SU-DHL-6 (cell line): ENCODE results near the gene SPO11.

Experiments used
- H2AFZ ChIP-seq: fragments of 200-600 bp; sonication (generic); 2 replicates; pipeline ENCODE4 v1.6.1; 2014; ENCODE audit warnings: low read depth, mild to moderate bottlenecking, moderate library complexity, mixed read lengths, antibody characterized with exemption, low read length; ENCODE audit not compliant: severe bottlenecking
- H3F3A ChIP-seq: fragments of 200-600 bp; shearing (Covaris generic); 2 replicates; pipeline ENCODE4 v1.6.0; 2016; ENCODE audit warnings: antibody characterized with exemption, mild to moderate bottlenecking; ENCODE audit not compliant: insufficient read depth
- H3K27ac ChIP-seq: fragments of 200-600 bp; sonication (generic); 2 replicates; pipeline ENCODE4 v1.5.1; 2016; ENCODE audit warnings: low read depth, mild to moderate bottlenecking, low read length, moderate library complexity, mixed read lengths
- H3K27me3 ChIP-seq: fragments of 200-600 bp; sonication (generic), shearing (Covaris generic); 2 replicates; pipeline ENCODE4 v1.6.0; 2014; ENCODE audit warnings: mild to moderate bottlenecking, low read length
- H3K36me3 ChIP-seq: fragments of 200-600 bp; sonication (generic); 2 replicates; pipeline ENCODE4 v1.6.1; 2014; ENCODE audit warnings: mild to moderate bottlenecking, low read length, mixed read lengths
- H3K4me2 ChIP-seq: fragments of 300-600, 200-600 bp; shearing (Covaris generic), sonication (generic); 2 replicates; pipeline ENCODE4 v1.6.0; 2014; ENCODE audit warnings: low read length, low read depth, mild to moderate bottlenecking; ENCODE audit not compliant: poor library complexity, severe bottlenecking
- H3K4me3 ChIP-seq: fragments of 200-600 bp; sonication (generic); 2 replicates; pipeline ENCODE4 v1.5.1; 2014; ENCODE audit warnings: antibody characterized with exemption, low read length, mild to moderate bottlenecking, mixed read lengths; ENCODE audit not compliant: insufficient read depth, poor library complexity, severe bottlenecking
- H3K79me2 ChIP-seq: fragments of 200-600 bp; sonication (generic); 2 replicates; pipeline ENCODE4 v1.6.1; 2014; ENCODE audit warnings: mild to moderate bottlenecking, low read length, moderate library complexity; ENCODE audit not compliant: insufficient read depth
- H3K9ac ChIP-seq: fragments of 200-600 bp; sonication (generic); 2 replicates; pipeline ENCODE4 v1.7.0; 2014; ENCODE audit warnings: mild to moderate bottlenecking, low read length
- H3K9me2 ChIP-seq: fragments of 200-600 bp; sonication (generic); replicated peaks from 2 replicates; pipeline ENCODE4 v1.6.1; 2014; ENCODE audit warnings: low read length; ENCODE audit not compliant: insufficient read depth
- H3K9me3 ChIP-seq: fragments of 200-600 bp; sonication (generic); 2 replicates; pipeline ENCODE4 v1.6.1; 2014; ENCODE audit warnings: low read length, mixed read lengths; ENCODE audit not compliant: insufficient read depth
- H4K20me1 ChIP-seq: fragments of 200-600 bp; sonication (generic); 2 replicates; pipeline ENCODE4 v1.6.1; 2014; ENCODE audit warnings: low read depth, mild to moderate bottlenecking, antibody characterized with exemption, low read length, moderate library complexity, mixed read lengths
- EZH2phosphoT487 ChIP-seq: fragments of 200-600 bp; sonication (generic), shearing (Covaris generic); conservative IDR thresholded peaks from 2 replicates; pipeline ENCODE4 v1.6.1; 2018; ENCODE audit warnings: mild to moderate bottlenecking, antibody characterized with exemption, low read length, moderate library complexity, mixed read lengths
- TF ChIP-seq, protein P1 (sequence below): fragments of 200-600 bp; sonication (generic); IDR thresholded peaks from one replicate; pipeline ENCODE4 v1.5.1; 2017; ENCODE audit warnings: antibody characterized with exemption, mild to moderate bottlenecking, low read length, moderate library complexity; ENCODE audit not compliant: insufficient read depth, poor library complexity, severe bottlenecking

Gene SPO11

DNA sequence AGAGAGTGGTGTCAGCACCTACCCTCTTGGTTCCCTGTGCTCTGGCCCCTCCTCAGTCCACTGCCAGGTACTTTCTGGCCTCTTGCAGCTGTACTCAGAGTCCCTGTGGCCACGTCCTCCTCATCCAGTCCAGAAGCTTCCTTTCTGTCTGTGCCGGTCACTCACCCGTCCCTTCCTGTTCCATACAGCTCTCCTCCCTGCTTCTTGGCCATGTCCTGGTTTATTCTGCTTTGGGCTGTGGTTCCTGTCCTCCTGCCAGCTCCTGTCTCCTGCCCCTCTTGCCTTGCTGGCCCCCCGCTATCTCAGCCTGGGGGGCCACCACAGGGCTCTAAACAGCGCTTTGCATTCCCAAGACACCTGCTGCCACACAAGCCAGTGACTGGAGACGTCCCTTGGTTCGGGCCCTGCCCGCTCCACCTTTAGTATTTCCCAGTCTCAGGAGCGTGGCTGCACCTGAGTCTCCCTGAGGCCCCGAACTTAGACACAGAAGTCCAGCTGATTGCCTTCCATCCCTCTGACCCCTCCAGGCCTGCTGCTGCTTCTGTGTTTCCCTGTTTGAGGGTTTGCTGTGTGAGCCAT lies 46.1 kb downstream of the SPO11 start:
- H3K27me3 ChIP-seq, result no peaks in the 10 kb centered on the region
- TF ChIP-seq, protein P1, sequence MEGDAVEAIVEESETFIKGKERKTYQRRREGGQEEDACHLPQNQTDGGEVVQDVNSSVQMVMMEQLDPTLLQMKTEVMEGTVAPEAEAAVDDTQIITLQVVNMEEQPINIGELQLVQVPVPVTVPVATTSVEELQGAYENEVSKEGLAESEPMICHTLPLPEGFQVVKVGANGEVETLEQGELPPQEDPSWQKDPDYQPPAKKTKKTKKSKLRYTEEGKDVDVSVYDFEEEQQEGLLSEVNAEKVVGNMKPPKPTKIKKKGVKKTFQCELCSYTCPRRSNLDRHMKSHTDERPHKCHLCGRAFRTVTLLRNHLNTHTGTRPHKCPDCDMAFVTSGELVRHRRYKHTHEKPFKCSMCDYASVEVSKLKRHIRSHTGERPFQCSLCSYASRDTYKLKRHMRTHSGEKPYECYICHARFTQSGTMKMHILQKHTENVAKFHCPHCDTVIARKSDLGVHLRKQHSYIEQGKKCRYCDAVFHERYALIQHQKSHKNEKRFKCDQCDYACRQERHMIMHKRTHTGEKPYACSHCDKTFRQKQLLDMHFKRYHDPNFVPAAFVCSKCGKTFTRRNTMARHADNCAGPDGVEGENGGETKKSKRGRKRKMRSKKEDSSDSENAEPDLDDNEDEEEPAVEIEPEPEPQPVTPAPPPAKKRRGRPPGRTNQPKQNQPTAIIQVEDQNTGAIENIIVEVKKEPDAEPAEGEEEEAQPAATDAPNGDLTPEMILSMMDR, result no peak
- no peak for TF ChIP-seq EZH2phosphoT487
- no peaks in the 10 kb centered on the region for H3K79me2 ChIP-seq
- no peak overlapping the region for H3K9ac ChIP-seq
- H2AFZ ChIP-seq, result no peak overlapping the region
- H3K27ac ChIP-seq, result no peak overlapping the region
- H3K9me3 ChIP-seq, result no peaks in the 10 kb centered on the region
- no peaks in the 10 kb centered on the region for H3K9me2 ChIP-seq
- no peaks in the 10 kb centered on the region for H4K20me1 ChIP-seq
- peaks cover 7% of the 10 kb centered on the region; the same call in 1 of the 2 replicates for H3F3A ChIP-seq
- no peak overlapping the region for H3K4me3 ChIP-seq
- H3K36me3 ChIP-seq, result peaks cover 4% of the 10 kb centered on the region; the same call in 1 of the 2 replicates
- H3K4me2 ChIP-seq, result no peak overlapping the region

DNA sequence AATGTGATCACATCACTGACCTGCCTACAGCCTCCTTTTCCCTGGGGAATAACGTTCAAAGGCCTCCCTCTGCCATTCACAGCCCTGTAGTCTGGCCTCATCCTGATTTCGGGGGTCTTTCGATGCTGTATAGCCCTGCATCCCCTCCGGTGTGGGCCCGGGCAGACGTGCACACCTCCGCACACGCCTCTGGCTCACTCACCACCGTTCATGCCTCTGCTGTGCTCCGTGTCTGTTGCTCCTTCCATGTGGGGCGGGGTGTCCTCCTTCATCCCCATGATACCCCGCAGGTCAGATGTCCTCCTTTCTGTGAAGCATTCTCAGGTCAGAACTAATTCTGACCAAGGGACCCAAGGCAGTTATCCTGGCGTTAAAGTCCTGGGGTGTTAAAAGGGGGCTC lies 47.7 kb downstream of the SPO11 start:
- Histone ChIP-seq H3K9me2 (no peaks in the 10 kb centered on the region), H3K4me3 (no peak overlapping the region), H4K20me1 (no peaks in the 10 kb centered on the region), H3K4me2 (no peak overlapping the region), H3K9me3 (no peaks in the 10 kb centered on the region), H3K27me3 (no peaks in the 10 kb centered on the region), H3F3A (peaks cover 7% of the 10 kb centered on the region; the same call in 1 of the 2 replicates), H3K27ac (no peak overlapping the region), H3K9ac (no peak overlapping the region), H3K36me3 (no peaks in the 10 kb centered on the region), H3K79me2 (no peaks in the 10 kb centered on the region), H2AFZ (no peak overlapping the region)
- TF ChIP-seq, protein P1, result no peak
- TF ChIP-seq EZH2phosphoT487, result no peak

DNA sequence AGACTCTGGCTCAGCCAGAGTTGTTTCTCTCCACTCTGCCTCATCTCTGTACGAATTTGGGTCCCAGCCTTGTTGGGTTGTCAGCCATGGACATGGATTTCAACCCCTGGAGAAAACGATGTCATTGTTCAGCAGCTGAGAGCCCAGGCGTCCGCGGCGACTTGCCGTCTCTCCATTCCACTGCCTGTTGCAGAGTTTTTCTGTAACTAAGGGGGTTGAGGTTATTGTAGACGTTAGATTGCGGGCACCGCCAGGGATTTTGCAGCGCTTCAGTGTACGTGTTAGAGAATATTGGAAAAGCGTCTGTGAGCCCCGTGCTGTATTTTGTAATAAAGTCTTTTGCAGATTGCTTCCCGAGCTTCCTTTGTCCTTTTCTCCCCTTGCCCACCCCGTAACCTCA lies 48.5 kb downstream of the SPO11 start:
- Histone ChIP-seq H3K9me2 (no peaks in the 10 kb centered on the region), H3K27me3 (no peaks in the 10 kb centered on the region), H3K79me2 (no peaks in the 10 kb centered on the region), H3K9me3 (no peaks in the 10 kb centered on the region), H2AFZ (no peak overlapping the region), H3K27ac (no peak overlapping the region), H3K9ac (no peak overlapping the region), H4K20me1 (no peaks in the 10 kb centered on the region), H3F3A (peaks cover 7% of the 10 kb centered on the region; the same call in 1 of the 2 replicates), H3K4me3 (no peak overlapping the region), H3K36me3 (no peaks in the 10 kb centered on the region), H3K4me2 (no peak overlapping the region)
- TF ChIP-seq, protein P1, result no peak
- no peak for TF ChIP-seq EZH2phosphoT487
